Ascending aorta (tissue), 2 donors: ENCODE data around the gene FLT4. TPM values are rescaled to one million over a fixed set of nuclear protein-coding genes. Genes with fewer than 3 reads are reported as not detected.

Source experiments
- DNase-seq, 2 donors: peaks; one replicate each; pipeline ENCODE4 v3.0.0-alpha.2; 2019; ENCODE audit warnings: low spot score in 2 of 2
- H3K27ac ChIP-seq, 2 donors: fragments of 200-600 bp; sonication (generic); one replicate each; pipeline ENCODE4 v1.5.1; 2016 to 2017; ENCODE audit warnings: mild to moderate bottlenecking in 1 of 2
- H3K27me3 ChIP-seq: fragments of 200-600 bp; sonication (generic); one replicate; pipeline ENCODE4 v1.5.1; 2017
- H3K36me3 ChIP-seq, 2 donors: fragments of 200-600 bp; sonication (generic); one replicate each; pipeline ENCODE4 v1.5.1; 2016
- H3K4me1 ChIP-seq, 2 donors: fragments of 200-600 bp; sonication (generic); one replicate each; pipeline ENCODE4 v1.5.1; 2016 to 2017; ENCODE audit warnings: mild to moderate bottlenecking in 1 of 2
- H3K4me3 ChIP-seq, 2 donors: fragments of 200-600 bp; sonication (generic); one replicate each; pipeline ENCODE4 v1.5.1; 2016 to 2017; ENCODE audit warnings: mild to moderate bottlenecking in 1 of 2
- H3K9me3 ChIP-seq, 2 donors: fragments of 200-600 bp; sonication (generic); one replicate each; pipeline ENCODE4 v1.5.1; 2016
- CTCF ChIP-seq, 3 experiments: fragments of 200-600 bp in 2 of 3; fragments of 450-650 bp in 1 of 3; sonication (generic) in 2 of 3; IDR thresholded peaks; one replicate each; pipeline ENCODE4 v1.5.1; 2016 to 2019; ENCODE audit warnings: antibody characterized with exemption in 3 of 3, mild to moderate bottlenecking in 1 of 3, moderate library complexity in 1 of 3
- intact Hi-C: fragments of 100-400 bp; cut with DNase I; formaldehyde crosslinking; loops from one replicate; pipeline ENCODE4 v1.15.1; 2023
- total RNA-seq: library from RNA; depleted of rRNA; stranded (reverse); fragments of >200 nt; gene quantifications from one replicate; pipeline ENCODE4 v1.1.0, GENCODE V29; 2016

FLT4 gene
- total RNA-seq, 1 donor from 2014 or later, result 53.5 TPM

GRCh38 chr5:180589771-180590542 is 59.4 kb downstream of the FLT4 start:
- intact Hi-C loops, result no loop called here
- Histone ChIP-seq H3K27me3 (no peaks in the 10 kb centered on the region), H3K27ac (no peak overlapping the region), H3K36me3 (no peaks in the 10 kb centered on the region), H3K4me3 (no peak overlapping the region), H3K4me1 (no peaks in the 10 kb centered on the region), H3K9me3 (no peaks in the 10 kb centered on the region)
- no peak for DNase-seq
- TF ChIP-seq CTCF (IDR thresholded peaks at IDR 0.05), result no peak

GRCh38 chr5:180586870-180587269 is 62.5 kb downstream of the FLT4 start:
- Histone ChIP-seq H3K4me3 (no peak overlapping the region), H3K27me3 (no peaks in the 10 kb centered on the region), H3K9me3 (no peaks in the 10 kb centered on the region), H3K4me1 (no peaks in the 10 kb centered on the region), H3K36me3 (no peaks in the 10 kb centered on the region), H3K27ac (no peak overlapping the region)
- DNase-seq, result no peak
- intact Hi-C loops, result no loop called here
- no peak for TF ChIP-seq CTCF (IDR thresholded peaks at IDR 0.05)

GRCh38 chr5:180586204-180586603 is 63.2 kb downstream of the FLT4 start:
- intact Hi-C loops, result no loop called here
- no peaks in the 10 kb centered on the region for H3K4me1 ChIP-seq
- H3K36me3 ChIP-seq, result no peaks in the 10 kb centered on the region
- no peaks in the 10 kb centered on the region for H3K27me3 ChIP-seq
- no peaks in the 10 kb centered on the region for H3K9me3 ChIP-seq
- no peak overlapping the region for H3K27ac ChIP-seq
- no peak for TF ChIP-seq CTCF (IDR thresholded peaks at IDR 0.05)
- DNase-seq, result no peak
- H3K4me3 ChIP-seq, result no peak overlapping the region

- intact Hi-C loops, result no loop called here
- H3K27me3 ChIP-seq, result no peaks in the 10 kb centered on the region
- H3K4me3 ChIP-seq, result no peak overlapping the region
- DNase-seq, result no peak
- H3K4me1 ChIP-seq, result no peaks in the 10 kb centered on the region
- peaks cover 0 to 1% of the 10 kb centered on the region in 2 donors for H3K36me3 ChIP-seq
- no peaks in the 10 kb centered on the region for H3K9me3 ChIP-seq
- no peak for TF ChIP-seq CTCF (IDR thresholded peaks at IDR 0.05)
- no peak overlapping the region for H3K27ac ChIP-seq
Observed at GRCh38 chr5:180583738-180584137, 65.7 kb downstream of the FLT4 start.

GRCh38 chr5:180580681-180581080 is 68.7 kb downstream of the FLT4 start:
- Histone ChIP-seq H3K4me3 (no peak overlapping the region), H3K36me3 (peaks cover 0 to 13% of the 10 kb centered on the region in 2 donors), H3K27ac (no peak overlapping the region), H3K27me3 (no peaks in the 10 kb centered on the region), H3K9me3 (no peaks in the 10 kb centered on the region), H3K4me1 (no peaks in the 10 kb centered on the region)
- intact Hi-C loops, result no loop called here
- no peak for TF ChIP-seq CTCF (IDR thresholded peaks at IDR 0.05)
- no peak for DNase-seq
